Neural progenitor cell (in vitro differentiated cells): ENCODE measurements around the gene FBRSL1. TPM values are rescaled to one million over a fixed set of nuclear protein-coding genes. Genes with fewer than 3 reads are reported as not detected.

Experiments
- DNase-seq: peaks from one replicate; pipeline ENCODE4 v3.0.0-alpha.2; 2016; ENCODE audit warnings: low spot score
- H2AFZ ChIP-seq: fragments of 200-600 bp; sonication (generic); replicated peaks from 2 replicates; pipeline ENCODE4 v1.6.1; 2016; ENCODE audit warnings: antibody characterized with exemption
- H3F3A ChIP-seq: fragments of 200-600 bp; sonication (generic); 2 replicates; pipeline ENCODE4 v1.6.1; 2016; ENCODE audit warnings: antibody characterized with exemption, low read depth
- H3K27ac ChIP-seq: fragments of 200-600 bp; sonication (generic); 2 replicates; pipeline ENCODE4 v1.5.1; 2016; ENCODE audit warnings: mild to moderate bottlenecking
- H3K27me3 ChIP-seq: fragments of 200-600 bp; sonication (generic); 2 replicates; pipeline ENCODE4 v1.6.1; 2016; ENCODE audit warnings: mild to moderate bottlenecking, moderate library complexity
- H3K36me3 ChIP-seq: fragments of 200-600 bp; sonication (generic); 2 replicates; pipeline ENCODE4 v1.5.1; 2016
- H3K4me1 ChIP-seq: fragments of 200-600 bp; sonication (generic); 2 replicates; pipeline ENCODE4 v1.6.1; 2016; ENCODE audit warnings: mixed run types
- H3K4me2 ChIP-seq: fragments of 200-600 bp; sonication (generic); 2 replicates; pipeline ENCODE4 v1.6.1; 2016
- H3K4me3 ChIP-seq: fragments of 200-600 bp; sonication (generic); 2 replicates; pipeline ENCODE4 v1.5.1; 2016
- H3K79me2 ChIP-seq: fragments of 200-600 bp; sonication (generic); 2 replicates; pipeline ENCODE4 v1.6.1; 2016; ENCODE audit warnings: low read depth
- H3K9ac ChIP-seq: fragments of 200-600 bp; sonication (generic); 2 replicates; pipeline ENCODE4 v1.6.1; 2016
- H3K9me3 ChIP-seq: fragments of 200-600 bp; sonication (generic); 2 replicates; pipeline ENCODE4 v1.5.1; 2016; ENCODE audit warnings: low read depth
- H4K20me1 ChIP-seq: fragments of 200-600 bp; sonication (generic); 2 replicates; pipeline ENCODE4 v1.6.1; 2016; ENCODE audit warnings: low read depth
- H3K27ac Mint-ChIP-seq: 3 replicates; pipeline ENCODE4 v1.8.0; 2021; ENCODE audit warnings: mixed read lengths
- H3K27me3 Mint-ChIP-seq: 2 replicates; pipeline ENCODE4 v1.8.0; 2022; ENCODE audit warnings: low read depth, mild to moderate bottlenecking, inconsistent platforms, moderate library complexity, mixed read lengths; ENCODE audit not compliant: insufficient read depth
- H3K36me3 Mint-ChIP-seq: 3 replicates; pipeline ENCODE4 v1.8.0; 2021; ENCODE audit warnings: mixed read lengths
- H3K4me1 Mint-ChIP-seq: 3 replicates; pipeline ENCODE4 v1.8.0; 2021; ENCODE audit warnings: mixed read lengths
- H3K4me3 Mint-ChIP-seq: 3 replicates; pipeline ENCODE4 v1.8.0; 2021; ENCODE audit warnings: mild to moderate bottlenecking, moderate library complexity, mixed read lengths
- H3K9me3 Mint-ChIP-seq: 3 replicates; pipeline ENCODE4 v1.8.0; 2020; ENCODE audit warnings: mixed read lengths
- CTCF ChIP-seq: fragments of 200-600 bp; sonication (generic); IDR thresholded peaks from 2 replicates; pipeline ENCODE4 v1.5.1; 2017; ENCODE audit warnings: antibody characterized with exemption, mild to moderate bottlenecking
- EZH2 ChIP-seq: fragments of 200-600 bp; sonication (generic); IDR thresholded peaks from 2 replicates; pipeline ENCODE4 v1.6.1; 2017; ENCODE audit warnings: antibody characterized with exemption, mild to moderate bottlenecking, moderate library complexity
- EZH2phosphoT487 ChIP-seq: fragments of 200-600 bp; sonication (generic); IDR thresholded peaks from 2 replicates; pipeline ENCODE4 v1.6.1; 2017; ENCODE audit warnings: antibody characterized with exemption
- total RNA-seq: library from RNA; depleted of rRNA; stranded (reverse); fragments of >200 nt; gene quantifications from 2 replicates; pipeline ENCODE4 v1.2.3, GENCODE V29; 2015; ENCODE audit warnings: low replicate concordance

Gene FBRSL1
- total RNA-seq, 1 donor from 2014 or later, result 7.4 TPM

- H3K9ac ChIP-seq, result no peak overlapping the region
- no peaks in the 10 kb centered on the region for H3K36me3 ChIP-seq
- TF ChIP-seq EZH2, result no peak
- TF ChIP-seq CTCF, result no peak
- no peak for TF ChIP-seq EZH2phosphoT487
- peaks cover 48% of the 10 kb centered on the region for H4K20me1 ChIP-seq
- DNase-seq, result peak; percentile 70
- H3K27me3 ChIP-seq, result peaks cover 42% of the 10 kb centered on the region
- Mint-ChIP-seq H3K27me3 (peaks cover 3% of the 10 kb centered on the region), H3K27ac (no peak overlapping the region), H3K36me3 (peaks cover 7% of the 10 kb centered on the region), H3K4me3 (peak overlapping the region; percentile 74), H3K4me1 (peaks cover 18% of the 10 kb centered on the region), H3K9me3 (no peaks in the 10 kb centered on the region)
- H3K79me2 ChIP-seq, result peaks cover 38% of the 10 kb centered on the region
- peak overlapping the region; percentile 85 for H2AFZ ChIP-seq
- no peak overlapping the region for H3K27ac ChIP-seq
- H3F3A ChIP-seq, result peaks cover 22% of the 10 kb centered on the region
- peak overlapping the region; percentile 94 for H3K4me3 ChIP-seq
- peak overlapping the region; percentile 93 for H3K4me2 ChIP-seq
- H3K4me1 ChIP-seq, result peaks cover 9% of the 10 kb centered on the region
- H3K9me3 ChIP-seq, result no peaks in the 10 kb centered on the region
Observed at GRCh38 chr12:132560364-132560613, 70.3 kb downstream of the FBRSL1 start.

- Histone ChIP-seq H3K4me3 (peak overlapping the region; percentile 94), H3F3A (peaks cover 22% of the 10 kb centered on the region), H3K27me3 (peaks cover 37% of the 10 kb centered on the region), H3K9me3 (no peaks in the 10 kb centered on the region), H3K4me1 (peaks cover 9% of the 10 kb centered on the region), H3K4me2 (peak overlapping the region; percentile 93), H3K27ac (no peak overlapping the region), H4K20me1 (peaks cover 53% of the 10 kb centered on the region), H2AFZ (peak overlapping the region; percentile 12), H3K79me2 (peaks cover 40% of the 10 kb centered on the region), H3K9ac (no peak overlapping the region), H3K36me3 (no peaks in the 10 kb centered on the region)
- peaks cover 10% of the 10 kb centered on the region for H3K36me3 Mint-ChIP-seq
- no peak overlapping the region for H3K27ac Mint-ChIP-seq
- H3K4me1 Mint-ChIP-seq, result peaks cover 21% of the 10 kb centered on the region
- peak; percentile 90 for DNase-seq
- H3K4me3 Mint-ChIP-seq, result peak overlapping the region; percentile 88
- H3K27me3 Mint-ChIP-seq, result peaks cover 3% of the 10 kb centered on the region
- peak; percentile 91 for TF ChIP-seq CTCF
- TF ChIP-seq EZH2phosphoT487, result no peak
- no peaks in the 10 kb centered on the region for H3K9me3 Mint-ChIP-seq
Observed at GRCh38 chr12:132560614-132561426, 70.9 kb downstream of the FBRSL1 start.

Other genes starting within 250 kb of the FBRSL1 start
- gene GALNT9, start 160.6 kb upstream of the FBRSL1 start, total RNA-seq, result 0.34 TPM in 1 of 2 replicates, not detected in the other
- 0.34 TPM in 1 of 2 replicates, not detected in the other for gene LRCOL1, start 120.4 kb downstream of the FBRSL1 start, total RNA-seq
- 0.15 TPM in 1 of 2 replicates, not detected in the other for gene P2RX2, start 128.6 kb downstream of the FBRSL1 start, total RNA-seq
- gene POLE, start 197.2 kb downstream of the FBRSL1 start, total RNA-seq, result 46.8 and 69.7 TPM in 2 replicates
- 18.5 and 18.6 TPM in 2 replicates for gene PXMP2, start 197.4 kb downstream of the FBRSL1 start, total RNA-seq
- 41.3 and 49.2 TPM in 2 replicates for gene PGAM5, start 220.7 kb downstream of the FBRSL1 start, total RNA-seq